Astrocyte of the cerebellum (primary cell): Measurements from ENCODE around the gene ADAMTS8.
A peak's percentile ranks its signal among the peaks of the same experiment; 100 is the strongest.

Source experiments
- DNase-seq: peaks from one replicate; pipeline ENCODE4 v3.0.0-alpha.2; 2011; ENCODE audit warnings: low read depth
- H3K4me3 ChIP-seq: 2 replicates; pipeline ENCODE4 v1.5.1; 2011; ENCODE audit warnings: mild to moderate bottlenecking, low read depth, low read length, moderate library complexity
- CTCF ChIP-seq: IDR thresholded peaks from 2 replicates; pipeline ENCODE4 v1.5.1; 2012; ENCODE audit warnings: low read length, low read depth, moderate library complexity, mild to moderate bottlenecking; ENCODE audit errors: missing control alignments
- in situ Hi-C: cut with HindIII; loops from 2 replicates; pipeline ENCODE4 v1.10.0; 2017; ENCODE audit warnings: low sequenced_read_pairs

ADAMTS8 gene

DNA sequence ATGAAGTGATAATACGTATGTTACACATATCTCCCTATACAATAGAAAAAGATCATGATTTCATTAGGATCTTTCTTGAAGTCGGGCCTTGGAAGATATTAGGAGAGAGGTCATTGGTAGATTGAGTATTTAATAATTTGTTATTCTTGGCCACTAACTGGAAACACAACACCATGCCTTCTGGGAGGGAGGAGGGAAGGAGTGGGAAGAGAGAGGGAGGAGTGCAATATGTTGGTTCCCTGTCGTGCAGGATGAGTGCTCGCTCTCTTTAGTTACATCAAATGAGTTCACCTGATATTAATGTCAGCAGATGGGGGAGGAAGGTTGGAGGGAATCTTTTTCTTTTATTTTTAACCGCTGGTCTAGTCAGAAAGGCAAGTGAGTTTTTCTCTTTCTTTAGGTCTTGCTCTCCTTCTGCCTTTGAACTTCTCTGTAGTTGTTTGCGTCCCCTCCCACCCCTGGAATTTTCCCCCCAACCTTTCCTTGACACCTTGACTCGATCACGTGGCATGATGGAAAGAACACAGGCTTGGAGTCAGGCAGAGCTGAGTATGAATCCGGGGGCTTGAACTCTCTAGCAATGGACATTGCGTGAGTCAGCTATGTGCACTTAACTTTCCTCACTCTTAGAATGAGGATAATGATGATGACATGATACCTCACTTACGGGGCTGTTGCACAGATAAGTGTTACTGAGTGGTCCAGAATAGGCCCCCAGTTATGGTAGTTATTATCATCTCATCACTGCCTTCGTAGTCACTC is 26.3 kb upstream of the ADAMTS8 start:
- no peak for DNase-seq
- TF ChIP-seq CTCF: no peak
- no peak overlapping the region for H3K4me3 ChIP-seq
- in situ Hi-C loops: no loop called here

- no peak for TF ChIP-seq CTCF
- H3K4me3 ChIP-seq: no peak overlapping the region
- in situ Hi-C loops: no loop called here
- no peak for DNase-seq
Measured at GRCh38 chr11:130452940-130453339, 24.5 kb upstream of the ADAMTS8 start.

DNA sequence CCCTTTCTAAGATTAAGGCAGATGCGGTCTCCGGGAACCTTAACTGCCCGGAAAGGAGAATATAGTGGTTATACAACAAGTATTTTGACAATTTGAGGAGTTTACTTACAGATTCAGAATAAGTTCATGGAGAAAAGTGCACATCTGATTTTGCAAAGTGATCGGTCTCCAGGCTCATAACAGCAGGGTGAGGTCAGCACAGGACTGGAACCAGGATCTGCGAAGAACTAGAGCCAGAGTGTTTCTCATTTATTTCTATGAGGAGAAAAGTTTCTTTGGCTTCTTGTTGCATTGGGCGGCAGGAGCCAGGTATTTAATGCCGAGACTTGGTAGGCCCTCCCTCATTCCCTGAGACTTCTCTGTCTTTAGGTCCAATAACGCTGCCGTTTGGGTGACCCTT is 23.8 kb upstream of the ADAMTS8 start:
- DNase-seq: no peak
- in situ Hi-C loops: no loop called here
- TF ChIP-seq CTCF: no peak
- H3K4me3 ChIP-seq: peak overlapping the region; percentile 72

- in situ Hi-C loops: no loop called here
- peak overlapping the region; percentile 72 for H3K4me3 ChIP-seq
- TF ChIP-seq CTCF: no peak
Measured at GRCh38 chr11:130451231-130452019, 23.0 kb upstream of the ADAMTS8 start.

DNA sequence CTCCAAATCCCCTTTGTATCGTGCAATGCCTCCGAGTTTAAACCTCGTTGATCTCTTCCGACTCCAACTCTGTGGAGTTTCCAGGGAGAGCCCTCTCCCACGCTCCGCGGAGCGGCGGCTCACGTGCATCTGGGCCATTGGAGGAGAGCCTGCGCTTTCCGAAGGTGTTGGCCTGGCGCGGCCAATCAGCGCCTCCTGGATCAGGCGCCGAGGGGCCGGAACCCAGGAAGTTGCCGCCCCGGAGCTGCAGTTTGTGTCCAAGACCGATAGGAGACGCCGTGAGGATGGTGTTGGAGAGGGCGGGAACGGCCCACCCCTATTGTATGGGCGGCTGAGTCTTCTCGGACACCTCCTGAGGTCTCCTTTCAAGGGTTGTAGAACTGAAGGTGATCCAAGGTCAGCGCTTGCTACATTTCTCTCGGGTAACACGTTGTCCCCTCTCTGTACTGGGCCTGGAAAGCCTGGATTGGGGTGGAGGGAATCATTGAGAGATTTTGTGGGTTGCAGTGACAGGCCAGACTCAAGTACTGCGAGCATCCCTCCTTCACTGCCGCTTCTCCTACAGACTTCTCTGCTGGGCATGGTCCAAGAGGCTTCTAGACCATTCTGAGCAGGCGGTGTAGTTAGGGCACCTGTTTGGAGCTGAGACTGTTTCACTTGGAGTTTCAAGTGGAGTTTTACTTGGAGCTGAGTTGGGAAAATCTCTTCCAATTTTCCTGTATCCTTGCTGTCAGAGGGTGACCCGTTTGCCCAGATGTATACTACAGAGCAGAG is 21.8 kb upstream of the ADAMTS8 start:
- DNase-seq: peak; percentile 72
- in situ Hi-C loops: no loop called here
- peak overlapping the region; percentile 72 for H3K4me3 ChIP-seq
- peak; percentile 82 for TF ChIP-seq CTCF

More at GRCh38 chr11:130451231-130452019, 23.0 kb upstream of the ADAMTS8 start:
- peak; percentile 22 for DNase-seq

GRCh38 chr11:130449310-130449990 is 21.0 kb upstream of the ADAMTS8 start:
- peak overlapping the region; percentile 72 for H3K4me3 ChIP-seq
- in situ Hi-C loops: no loop called here
- no peak for TF ChIP-seq CTCF
- DNase-seq: no peak
